Uterus (tissue), 2 donors: ENCODE results near the gene MKX.

Experiments
- CTCF ChIP-seq, 4 experiments: fragments of 200-600 bp in 2 of 4; fragments of 450-650 bp in 2 of 4; sonication (generic) in 2 of 4; IDR thresholded peaks; one replicate each; pipeline ENCODE4 v1.5.1; 2016 to 2019; ENCODE audit warnings: antibody characterized with exemption in 4 of 4, mild to moderate bottlenecking in 2 of 4, moderate library complexity in 1 of 4
- POLR2A ChIP-seq, 2 donors: fragments of 450-650 bp; IDR thresholded peaks; one replicate each; pipeline ENCODE4 v1.6.1; 2016; ENCODE audit warnings: antibody characterized with exemption in 2 of 2, mild to moderate bottlenecking in 1 of 2, moderate library complexity in 1 of 2

- TF ChIP-seq POLR2A (IDR thresholded peaks at IDR 0.05) (no peak), CTCF (IDR thresholded peaks at IDR 0.05) (no peak)
Observed at GRCh38 chr10:27746397-27747095, 927 bp upstream of the MKX start.
